ENCODE measurements around the gene PKD2L1. TPM values are rescaled to one million over a fixed set of nuclear protein-coding genes. Genes with fewer than 3 reads are reported as not detected.

Gene PKD2L1
- total and polyA plus RNA-seq, 9 of the 15 experiments (the other 6 are each of a cell fraction or from before 2014, with no cell fraction given), result not detected

- peak in 1 of 2 experiments; percentile 74; a peak in 2 of 4 replicates for TF ChIP-seq HDAC1 (IDR thresholded peaks at IDR 0.05)
- TF ChIP-seq MLLT1 (IDR thresholded peaks at IDR 0.05), result peak in 1 of 2 experiments; percentile 94; a peak in 2 of 4 replicates
- 0 out of 2 replicates have a peak, but pooled peaks have one; percentile 66 for TF ChIP-seq NKRF (IDR thresholded peaks at IDR 0.05; ENCODE audit: borderline replicate concordance)
- no peak for TF ChIP-seq PURB (CRISPR knock-in tag; IDR thresholded peaks at IDR 0.05; ENCODE audit: low read depth)
- no peak for TF ChIP-seq ETV6 (IDR thresholded peaks at IDR 0.05; ENCODE audit: borderline replicate concordance in 1 of 2, low read depth in 2 of 2, low read length in 1 of 2)
- TF ChIP-seq ETV6 (CRISPR knock-in tag; IDR thresholded peaks at IDR 0.05; ENCODE audit: borderline replicate concordance), result no peak
- peak; percentile 98 for TF ChIP-seq SIN3B (IDR thresholded peaks at IDR 0.05; ENCODE audit: low read depth)
- TF ChIP-seq CTBP1 (IDR thresholded peaks at IDR 0.05; ENCODE audit: borderline replicate concordance), result 0 out of 2 replicates have a peak, but pooled peaks have one; percentile 17
- TF ChIP-seq ATF1 (CRISPR knock-in tag; IDR thresholded peaks at IDR 0.05), result peak; percentile 89
- TF ChIP-seq ATF1 (tag; IDR thresholded peaks at IDR 0.05), result peak; percentile 98
- TF ChIP-seq TFAP4 (CRISPR knock-in tag; IDR thresholded peaks at IDR 0.05; ENCODE audit: borderline replicate concordance), result peak; percentile 71; the same call in 1 of the 2 replicates
Observed at GRCh38 chr10:100267239-100268104, 62.6 kb downstream of the PKD2L1 start, which contains the start of gene CWF19L1 (continued).
